HG03571 (cell line): ENCODE results near the gene TMEM151B.
A peak's percentile ranks its signal among the peaks of the same experiment; 100 is the strongest.

ENCODE experiments used
- ATAC-seq: cut with Tn5 transposase; IDR thresholded peaks from one replicate; pipeline ENCODE4 v1.9.1; 2021; ENCODE audit not compliant: unreplicated experiment

Gene TMEM151B

GRCh38 chr6:44263354-44264100, 6.7 kb upstream of the TMEM151B start:
- ATAC-seq, result no peak

GRCh38 chr6:44264154-44265006, 5.9 kb upstream of the TMEM151B start:
- ATAC-seq, result peak; percentile 29

GRCh38 chr6:44265007-44265721, 5.1 kb upstream of the TMEM151B start, which contains the start of gene NFKBIE:
Gene NFKBIE (minus strand): TSS chr6:44265551. CDS start chr6:44265346, 205 bp downstream.
- ATAC-seq, result peak; percentile 34

DNA sequence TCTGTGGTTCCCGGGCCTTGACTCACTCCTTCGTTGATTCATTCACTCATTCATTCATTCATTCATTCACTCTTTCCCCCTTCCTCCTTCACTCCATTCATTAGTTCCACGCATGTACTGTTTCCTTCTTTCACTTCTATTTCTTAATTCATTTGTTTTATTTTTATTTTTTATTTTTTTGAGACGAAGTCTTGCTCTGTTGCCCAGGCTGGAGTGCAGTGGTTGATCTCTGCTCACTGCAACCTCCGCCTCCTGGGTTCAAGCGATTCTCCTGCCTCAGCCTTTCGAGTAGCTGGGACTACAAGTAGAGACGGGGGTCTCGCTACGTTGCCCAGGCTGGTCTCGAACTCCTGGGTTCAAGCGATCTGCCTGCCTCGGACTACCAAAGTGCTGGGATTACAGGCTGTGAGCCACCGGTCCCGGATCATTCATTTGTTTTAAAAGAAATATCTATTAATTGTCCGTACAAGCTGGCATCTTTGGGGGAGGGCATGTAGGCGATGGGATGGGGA, 4.5 kb upstream of the TMEM151B start:
- ATAC-seq, result no peak

DNA sequence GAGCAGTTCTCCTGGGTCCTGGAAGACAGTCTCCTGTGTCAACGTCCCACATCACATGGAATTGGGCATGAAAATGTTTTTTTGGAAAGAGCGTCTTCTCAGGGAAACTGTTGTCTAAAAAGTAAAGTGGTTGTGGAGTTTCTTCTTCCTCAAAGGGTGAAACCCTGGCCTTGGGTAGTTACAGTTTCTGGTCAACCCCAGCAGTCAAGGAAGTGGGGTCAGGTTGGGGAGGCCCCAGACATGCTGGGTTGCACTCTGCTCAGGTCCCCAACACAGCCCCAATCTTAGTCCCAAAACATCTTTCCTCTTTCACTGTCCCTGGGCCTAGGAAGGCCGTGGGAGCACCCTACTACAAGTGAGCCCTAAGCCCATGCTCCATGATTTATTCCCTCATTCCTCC, 3.9 kb upstream of the TMEM151B start:
- ATAC-seq, result peak; percentile 27

- ATAC-seq, result no peak
Observed at GRCh38 chr6:44267252-44267651, 3.0 kb upstream of the TMEM151B start.

- ATAC-seq, result no peak
Observed at GRCh38 chr6:44268095-44268628, 2.1 kb upstream of the TMEM151B start.

DNA sequence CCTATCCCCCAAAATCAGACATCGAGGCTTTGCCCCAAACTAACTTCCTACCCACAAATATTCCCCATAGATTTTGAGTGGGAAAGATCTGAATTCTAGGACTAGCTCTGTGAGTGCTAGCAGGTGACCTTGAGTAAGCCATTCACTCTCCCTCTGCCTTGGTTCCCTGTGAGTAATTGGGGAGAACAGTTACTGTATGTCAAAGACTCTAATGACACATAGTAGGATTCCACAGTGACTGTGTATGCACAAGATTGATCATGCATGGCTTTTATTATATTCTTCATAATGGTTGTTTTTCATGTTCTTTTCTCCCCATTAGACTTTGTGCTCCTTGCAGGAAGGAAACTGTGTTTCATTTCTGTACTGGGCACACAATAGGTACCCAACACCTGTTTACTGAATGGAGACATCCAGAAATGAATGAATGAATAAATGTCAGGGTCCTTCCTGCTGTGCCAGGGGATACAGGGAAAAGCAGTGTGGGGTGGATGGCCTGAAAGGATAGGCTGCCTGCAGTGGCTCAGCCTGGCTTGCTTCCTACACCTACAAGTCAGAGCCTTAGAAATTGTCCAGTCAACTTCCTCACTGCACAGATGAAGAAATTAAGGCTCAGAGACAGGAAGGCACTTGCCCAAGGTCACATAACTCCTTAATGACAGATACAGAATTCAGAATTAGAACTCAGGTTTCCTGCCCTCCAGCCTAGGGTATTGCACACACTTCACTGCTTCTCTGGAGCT, 901 bp upstream of the TMEM151B start:
- no peak for ATAC-seq

DNA sequence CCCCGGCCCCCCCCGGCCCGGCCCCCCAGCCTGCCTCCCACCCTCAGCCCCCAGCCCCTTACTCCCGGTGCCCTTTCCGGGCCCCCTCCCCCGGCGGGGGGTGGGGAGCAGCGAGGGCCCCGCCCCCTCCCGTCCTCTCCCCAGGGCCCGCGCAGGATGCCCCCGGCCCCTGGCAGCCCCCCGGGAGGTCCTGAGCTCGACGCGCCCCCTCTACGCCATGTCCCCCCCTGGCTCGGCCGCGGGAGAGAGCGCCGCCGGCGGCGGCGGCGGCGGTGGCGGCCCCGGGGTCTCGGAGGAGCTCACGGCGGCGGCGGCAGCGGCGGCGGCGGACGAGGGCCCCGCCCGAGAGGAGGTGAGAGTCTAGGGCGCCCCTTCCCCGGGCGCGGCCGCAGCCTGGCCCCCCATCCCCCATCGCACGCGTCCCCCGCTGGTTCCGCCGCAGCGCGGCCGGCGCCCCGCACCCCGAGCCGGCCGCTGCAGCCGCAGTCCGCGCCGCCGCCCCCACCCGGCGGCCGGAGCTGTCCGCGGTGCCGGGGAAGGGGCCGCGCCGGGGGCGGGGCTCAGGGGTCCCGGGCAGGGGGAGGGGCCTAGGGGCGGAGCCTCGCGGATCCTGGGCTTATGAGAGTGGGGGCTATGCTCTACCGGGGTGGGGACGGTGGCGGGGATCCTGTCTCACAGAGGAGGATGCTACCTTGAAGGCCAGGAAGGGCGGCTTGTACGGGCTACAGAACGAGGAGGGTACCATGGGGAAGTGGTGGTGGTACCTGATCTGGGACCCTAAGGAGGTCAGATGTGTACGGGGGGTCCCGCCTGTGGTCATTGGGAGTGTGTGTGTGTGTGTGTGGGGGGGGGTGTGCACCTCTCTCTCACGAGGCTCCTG, 516 bp downstream of the TMEM151B start:
- no peak for ATAC-seq

DNA sequence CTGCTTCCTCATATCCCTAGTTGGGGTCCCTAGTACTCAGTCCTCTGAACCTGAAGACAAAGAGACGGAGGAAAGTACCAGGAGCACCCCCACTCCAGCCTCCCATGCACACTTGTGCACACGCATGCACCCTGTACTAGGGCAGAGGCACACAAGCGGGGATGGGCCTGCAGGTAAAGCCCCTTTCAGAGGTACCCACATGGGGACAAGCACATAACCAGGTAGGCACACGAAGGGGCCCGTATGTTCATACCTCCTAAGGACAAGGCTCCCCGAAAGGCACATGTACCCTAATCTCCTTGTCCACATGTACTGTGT, 1.1 kb downstream of the TMEM151B start:
- no peak for ATAC-seq

DNA sequence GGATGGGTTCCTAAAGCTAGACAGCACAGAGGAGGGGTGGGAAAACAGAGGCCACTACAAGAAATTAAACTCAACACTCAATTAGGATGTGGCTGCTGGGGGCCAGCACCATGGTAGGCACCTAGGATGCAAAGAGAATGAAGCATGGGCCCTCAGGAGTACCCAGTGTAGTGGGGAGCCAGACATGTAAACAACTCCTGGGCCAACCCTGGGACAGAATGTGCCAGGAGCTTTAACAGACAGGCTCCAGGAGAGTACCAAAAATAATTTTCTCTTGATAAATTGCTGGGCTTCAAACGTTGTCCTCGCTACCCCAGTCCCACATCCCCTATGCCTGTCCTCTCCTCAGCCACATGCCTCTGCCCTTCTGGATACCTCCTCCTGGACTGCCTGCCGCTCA, 1.7 kb downstream of the TMEM151B start:
- no peak for ATAC-seq

DNA sequence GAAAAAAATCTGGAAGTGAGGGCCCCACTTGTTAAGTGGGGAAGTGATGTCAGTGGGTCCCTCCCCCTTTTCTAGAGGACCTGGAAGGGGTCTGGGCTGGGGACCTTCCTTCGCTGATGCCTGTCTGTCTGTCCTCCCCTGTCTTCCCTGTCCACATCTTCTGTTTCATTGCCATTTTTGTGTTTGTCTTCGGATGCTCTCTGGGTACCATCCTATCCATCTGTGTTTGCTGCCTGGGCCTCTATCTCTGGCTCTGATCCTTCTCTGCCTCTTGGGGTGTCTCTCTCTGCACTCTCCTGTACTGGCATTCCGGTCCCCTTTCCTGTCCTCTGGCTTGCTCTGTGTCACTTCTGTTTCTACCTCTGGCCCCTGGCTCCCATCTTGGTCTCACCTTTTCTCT, 2.3 kb downstream of the TMEM151B start:
- no peak for ATAC-seq

GRCh38 chr6:44272999-44273566, 2.8 kb downstream of the TMEM151B start:
- no peak for ATAC-seq

- ATAC-seq, result no peak
Observed at GRCh38 chr6:44273617-44274016, 3.4 kb downstream of the TMEM151B start.

GRCh38 chr6:44275271-44275748, 5.1 kb downstream of the TMEM151B start:
- ATAC-seq, result no peak

- no peak for ATAC-seq
Observed at GRCh38 chr6:44275749-44276648, 5.7 kb downstream of the TMEM151B start.

GRCh38 chr6:44276667-44277640, 6.7 kb downstream of the TMEM151B start:
- no peak for ATAC-seq
